Measurements from ENCODE around the gene FBXO8.

FBXO8 gene

GRCh38 chr4:174215057-174215456 lies 68.4 kb downstream of the FBXO8 start:
- FAIRE-seq (no peak), DNase-seq (ENCODE audit: insufficient read length, low spot score) (no peak)
- no peak for TF ChIP-seq POLR2A (IDR thresholded peaks at IDR 0.05; ENCODE audit: low read depth, low read length)

- FAIRE-seq (no peak), DNase-seq (ENCODE audit: insufficient read length, low spot score) (no peak)
These were observed 69.2 kb downstream of the FBXO8 start for GRCh38 chr4:174214101-174214878.

GRCh38 chr4:174213731-174214100 lies 69.8 kb downstream of the FBXO8 start:
- no peak for TF ChIP-seq POLR2A (IDR thresholded peaks at IDR 0.05; ENCODE audit: low read depth, low read length)
- FAIRE-seq (no peak), DNase-seq (ENCODE audit: insufficient read length, low spot score) (no peak)

More at GRCh38 chr4:174214101-174214878, 69.2 kb downstream of the FBXO8 start:
- TF ChIP-seq POLR2A (IDR thresholded peaks at IDR 0.05; ENCODE audit: low read depth, low read length), result no peak

GRCh38 chr4:174212061-174212460 lies 71.4 kb downstream of the FBXO8 start:
- no peak for FAIRE-seq
- no peak for DNase-seq (ENCODE audit: insufficient read length, low spot score)
- no peak for TF ChIP-seq POLR2A (IDR thresholded peaks at IDR 0.05; ENCODE audit: low read depth, low read length)

GRCh38 chr4:174211622-174212044 lies 71.8 kb downstream of the FBXO8 start:
- TF ChIP-seq POLR2A (IDR thresholded peaks at IDR 0.05; ENCODE audit: low read depth, low read length), result no peak
- no peak for DNase-seq (ENCODE audit: insufficient read length, low spot score)
- FAIRE-seq, result no peak

GRCh38 chr4:174210952-174211490 lies 72.4 kb downstream of the FBXO8 start:
- no peak for FAIRE-seq
- TF ChIP-seq POLR2A (IDR thresholded peaks at IDR 0.05; ENCODE audit: low read depth, low read length), result no peak
- DNase-seq (ENCODE audit: insufficient read length, low spot score), result no peak

- FAIRE-seq (no peak), DNase-seq (ENCODE audit: insufficient read length, low spot score) (no peak)
- TF ChIP-seq POLR2A (IDR thresholded peaks at IDR 0.05; ENCODE audit: low read depth, low read length), result no peak
These were observed 73.1 kb downstream of the FBXO8 start for GRCh38 chr4:174210354-174210753.

- FAIRE-seq (no peak), DNase-seq (ENCODE audit: insufficient read length, low spot score) (no peak)
- TF ChIP-seq POLR2A (IDR thresholded peaks at IDR 0.05; ENCODE audit: low read depth, low read length), result no peak
These were observed 74.1 kb downstream of the FBXO8 start for GRCh38 chr4:174209341-174209740.

GRCh38 chr4:174207367-174207766 lies 76.1 kb downstream of the FBXO8 start:
- FAIRE-seq (no peak), DNase-seq (ENCODE audit: insufficient read length, low spot score) (no peak)
- TF ChIP-seq POLR2A (IDR thresholded peaks at IDR 0.05; ENCODE audit: low read depth, low read length), result no peak

- FAIRE-seq (no peak), DNase-seq (ENCODE audit: insufficient read length, low spot score) (no peak)
- TF ChIP-seq POLR2A (IDR thresholded peaks at IDR 0.05; ENCODE audit: low read depth, low read length), result no peak
These were observed 79.2 kb downstream of the FBXO8 start for GRCh38 chr4:174204164-174204831.

GRCh38 chr4:174201871-174202270 lies 81.6 kb downstream of the FBXO8 start:
- no peak for TF ChIP-seq POLR2A (IDR thresholded peaks at IDR 0.05; ENCODE audit: low read depth, low read length)
- FAIRE-seq, result no peak

GRCh38 chr4:174199735-174200134 lies 83.7 kb downstream of the FBXO8 start:
- DNase-seq (ENCODE audit: insufficient read length, low spot score) (no peak), FAIRE-seq (no peak)
- TF ChIP-seq POLR2A (IDR thresholded peaks at IDR 0.05; ENCODE audit: low read depth, low read length), result no peak

More at GRCh38 chr4:174201871-174202270, 81.6 kb downstream of the FBXO8 start:
- DNase-seq (ENCODE audit: insufficient read length, low spot score), result no peak

- DNase-seq (ENCODE audit: insufficient read length, low spot score) (peak; percentile 19), FAIRE-seq (peak; percentile 95)
- TF ChIP-seq POLR2A (IDR thresholded peaks at IDR 0.05; ENCODE audit: low read depth, low read length), result no peak
These were observed 84.6 kb downstream of the FBXO8 start for GRCh38 chr4:174198828-174199227.

- TF ChIP-seq POLR2A (IDR thresholded peaks at IDR 0.05; ENCODE audit: low read depth, low read length), result no peak
These were observed 85.1 kb downstream of the FBXO8 start for GRCh38 chr4:174198396-174198795.

More at GRCh38 chr4:174198396-174198795, 85.1 kb downstream of the FBXO8 start:
- DNase-seq (ENCODE audit: insufficient read length, low spot score) (no peak), FAIRE-seq (no peak)
